GM23338 (cell line): ENCODE measurements around the gene HOXC4. TPM values are rescaled to one million over a fixed set of nuclear protein-coding genes. Genes with fewer than 3 reads are reported as not detected.

ENCODE experiments used
- ATAC-seq: fragments of 200-7000 bp; cut with Tn5 transposase; 3 replicates; pipeline ENCODE4 v1.9.1; 2020
- DNase-seq: peaks from one replicate; pipeline ENCODE4 v3.0.0-alpha.2; 2015; ENCODE audit warnings: low spot score
- H2AFZ ChIP-seq: fragments of 200-600 bp; sonication (generic); 2 replicates; pipeline ENCODE4 v1.8.0; 2016; ENCODE audit warnings: antibody characterized with exemption, mild to moderate bottlenecking, moderate library complexity
- H3F3A ChIP-seq: fragments of 200-600 bp; sonication (generic); replicated peaks from 2 replicates; pipeline ENCODE4 v1.8.0; 2017; ENCODE audit warnings: antibody characterized with exemption, mixed run types, low read depth
- H3K27ac ChIP-seq: fragments of 200-600 bp; sonication (generic); 2 replicates; pipeline ENCODE4 v1.6.1; 2016; ENCODE audit warnings: low read depth
- H3K27me3 ChIP-seq: fragments of 200-600 bp; sonication (generic); 2 replicates; pipeline ENCODE4 v1.8.0; 2016; ENCODE audit warnings: mild to moderate bottlenecking, mixed run types, moderate library complexity; ENCODE audit not compliant: insufficient read depth
- H3K36me3 ChIP-seq: fragments of 200-600 bp; sonication (generic); 2 replicates; pipeline ENCODE4 v1.8.0; 2016; ENCODE audit warnings: mild to moderate bottlenecking; ENCODE audit not compliant: insufficient read depth
- H3K4me1 ChIP-seq: fragments of 200-600 bp; sonication (generic); 2 replicates; pipeline ENCODE4 v1.8.0; 2016; ENCODE audit warnings: mild to moderate bottlenecking, moderate library complexity; ENCODE audit not compliant: insufficient read depth
- H3K4me2 ChIP-seq: fragments of 200-600 bp; sonication (generic); 2 replicates; pipeline ENCODE4 v1.7.1; 2017; ENCODE audit warnings: mixed run types
- H3K4me3 ChIP-seq: fragments of 200-600 bp; sonication (generic); 2 replicates; pipeline ENCODE4 v1.6.1; 2016; ENCODE audit warnings: mixed run types
- H3K79me2 ChIP-seq: fragments of 200-600 bp; sonication (generic); replicated peaks from 2 replicates; pipeline ENCODE4 v1.8.0; 2017; ENCODE audit warnings: mild to moderate bottlenecking; ENCODE audit not compliant: insufficient read depth
- H3K9me2 ChIP-seq: fragments of 200-600 bp; sonication (generic); 2 replicates; pipeline ENCODE4 v1.8.0; 2017; ENCODE audit not compliant: insufficient read depth
- H4K20me1 ChIP-seq: fragments of 200-600 bp; sonication (generic); replicated peaks from 2 replicates; pipeline ENCODE4 v1.8.0; 2017; ENCODE audit warnings: mild to moderate bottlenecking; ENCODE audit not compliant: insufficient read depth
- H3K27ac Mint-ChIP-seq: 2 replicates; pipeline ENCODE4 v1.8.0; 2020; ENCODE audit warnings: inconsistent platforms, mild to moderate bottlenecking, moderate library complexity, mixed read lengths
- H3K27me3 Mint-ChIP-seq: 3 replicates; pipeline ENCODE4 v1.8.0; 2022; ENCODE audit warnings: low read depth, mild to moderate bottlenecking, moderate library complexity, mixed read lengths, inconsistent platforms; ENCODE audit not compliant: insufficient read depth, poor library complexity
- H3K36me3 Mint-ChIP-seq: 3 replicates; pipeline ENCODE4 v1.8.0; 2021; ENCODE audit warnings: low read depth, mild to moderate bottlenecking, inconsistent platforms, moderate library complexity, mixed read lengths
- H3K4me1 Mint-ChIP-seq: 3 replicates; pipeline ENCODE4 v1.8.0; 2020; ENCODE audit warnings: mild to moderate bottlenecking, inconsistent platforms, mixed read lengths
- H3K4me3 Mint-ChIP-seq: 3 replicates; pipeline ENCODE4 v1.8.0; 2021; ENCODE audit warnings: moderate library complexity, mild to moderate bottlenecking, inconsistent platforms, mixed read lengths
- H3K9me3 Mint-ChIP-seq: 3 replicates; pipeline ENCODE4 v1.8.0; 2020; ENCODE audit warnings: moderate library complexity, mild to moderate bottlenecking, inconsistent platforms, mixed read lengths
- CREB1 ChIP-seq: fragments of 250-450 bp; sonication (Bioruptor Pico); IDR thresholded peaks from 2 replicates; pipeline ENCODE4 v1.5.0; 2020; ENCODE audit warnings: low read depth, mild to moderate bottlenecking, moderate library complexity
- EZH2 ChIP-seq: fragments of 200-600 bp; sonication (generic); IDR thresholded peaks from one replicate; pipeline ENCODE4 v1.8.0; 2017; ENCODE audit warnings: antibody characterized with exemption, mild to moderate bottlenecking, low read depth; ENCODE audit not compliant: unreplicated experiment
- EZH2phosphoT487 ChIP-seq: fragments of 200-600 bp; sonication (generic); IDR thresholded peaks from one replicate; pipeline ENCODE4 v1.8.1; 2018; ENCODE audit warnings: antibody characterized with exemption; ENCODE audit not compliant: unreplicated experiment
- JUNB ChIP-seq: IDR thresholded peaks from one replicate; pipeline ENCODE4 v1.6.1; 2016; ENCODE audit warnings: antibody characterized with exemption; ENCODE audit not compliant: unreplicated experiment
- NANOG ChIP-seq: IDR thresholded peaks from 2 replicates; pipeline ENCODE4 v1.6.1; 2016; ENCODE audit warnings: antibody characterized with exemption, borderline replicate concordance
- POLR2AphosphoS5 ChIP-seq: IDR thresholded peaks from 2 replicates; pipeline ENCODE4 v1.6.1; 2016; ENCODE audit warnings: antibody characterized with exemption, low read depth
- STAT1 ChIP-seq: IDR thresholded peaks from one replicate; pipeline ENCODE4 v1.6.1; 2016; ENCODE audit warnings: antibody characterized with exemption; ENCODE audit not compliant: unreplicated experiment
- ZNF114 ChIP-seq: fragments of 250-450 bp; sonication (Bioruptor Pico); IDR thresholded peaks from 2 replicates; pipeline ENCODE4 v1.5.0; 2020; ENCODE audit warnings: mild to moderate bottlenecking, moderate library complexity
- ZNF331 ChIP-seq: fragments of 250-450 bp; sonication (Bioruptor Pico); IDR thresholded peaks from 2 replicates; pipeline ENCODE4 v1.5.0; 2020; ENCODE audit warnings: low read depth, mild to moderate bottlenecking, moderate library complexity
- polyA plus RNA-seq: library from polyadenylated mRNA; unstranded; fragments of >200 nt; fragmentation: Nextera tagmentation; extraction: Ambion mirVana; gene quantifications from 2 replicates; pipeline ENCODE4 v1.2.1, GENCODE V29; 2016
- total RNA-seq: library from RNA; depleted of rRNA; stranded (reverse); fragments of >200 nt; shearing (Covaris generic); gene quantifications from 2 replicates; pipeline ENCODE4 v1.2.3, GENCODE V29; 2014
- TF ChIP-seq, protein P1 (sequence below): IDR thresholded peaks from 2 replicates; pipeline ENCODE4 v1.6.1; 2016; ENCODE audit warnings: antibody characterized with exemption
- TF ChIP-seq, protein P2 (sequence below): IDR thresholded peaks from one replicate; pipeline ENCODE4 v1.6.1; 2018; ENCODE audit warnings: antibody characterized with exemption; ENCODE audit not compliant: unreplicated experiment
- TF ChIP-seq, protein P3 (sequence below), 2 experiments: fragments of 200-600 bp in 1 of 2; sonication (generic) in 1 of 2; conservative IDR thresholded peaks; 2 replicates each; pipeline versions ENCODE4 v1.5.1 to v1.6.1; 2016 to 2017; ENCODE audit warnings: antibody characterized with exemption in 2 of 2, low read depth in 2 of 2, mild to moderate bottlenecking in 2 of 2, moderate library complexity in 1 of 2

HOXC4 gene
- total and polyA plus RNA-seq, 2 experiments from 2014 or later, result not detected

DNA sequence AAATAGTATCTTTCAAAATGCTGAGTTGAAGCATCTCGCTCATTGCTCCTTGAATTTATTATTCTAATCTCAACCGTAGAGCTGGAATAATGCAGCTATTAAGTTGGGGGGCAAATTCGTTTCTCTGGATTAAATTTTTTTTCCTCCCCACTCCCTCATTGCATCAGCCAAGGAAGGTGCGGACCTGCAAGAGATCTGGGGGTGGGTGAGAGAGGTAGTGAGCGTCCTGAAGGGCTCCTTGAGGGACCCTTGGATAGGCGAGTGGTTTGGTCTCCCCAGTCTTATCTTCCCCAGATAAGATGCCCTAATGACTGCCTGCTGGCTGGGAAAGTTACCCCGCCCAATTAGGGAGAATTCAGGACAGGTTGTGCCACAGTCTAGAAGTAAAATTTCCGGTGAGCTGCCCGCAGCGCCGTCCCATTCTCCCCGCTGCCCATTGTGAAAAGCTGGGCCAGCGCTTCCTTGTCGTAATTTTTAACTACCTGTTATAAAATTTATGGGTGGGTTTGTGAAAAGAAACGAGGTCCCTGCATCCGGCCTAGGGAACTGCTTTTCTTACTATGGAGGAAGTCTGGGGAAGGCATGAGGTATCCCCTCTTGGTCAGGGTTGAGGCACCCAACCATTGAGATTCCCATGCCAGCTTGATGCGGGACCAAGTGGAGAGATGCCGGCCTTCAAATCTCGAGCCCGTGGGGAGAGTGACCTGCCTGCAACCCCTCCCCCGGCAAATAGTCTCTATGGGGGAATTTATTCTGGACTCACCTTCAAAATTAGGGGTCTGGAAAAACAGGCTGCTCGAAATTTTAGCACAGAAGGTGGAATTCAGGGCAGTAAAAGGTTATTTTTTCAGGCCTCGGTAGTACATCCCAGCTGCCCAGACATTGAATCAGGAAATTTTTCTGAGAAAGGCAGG, 38.4 kb upstream of the HOXC4 start:
- no peaks in the 10 kb centered on the region for H3K79me2 ChIP-seq

DNA sequence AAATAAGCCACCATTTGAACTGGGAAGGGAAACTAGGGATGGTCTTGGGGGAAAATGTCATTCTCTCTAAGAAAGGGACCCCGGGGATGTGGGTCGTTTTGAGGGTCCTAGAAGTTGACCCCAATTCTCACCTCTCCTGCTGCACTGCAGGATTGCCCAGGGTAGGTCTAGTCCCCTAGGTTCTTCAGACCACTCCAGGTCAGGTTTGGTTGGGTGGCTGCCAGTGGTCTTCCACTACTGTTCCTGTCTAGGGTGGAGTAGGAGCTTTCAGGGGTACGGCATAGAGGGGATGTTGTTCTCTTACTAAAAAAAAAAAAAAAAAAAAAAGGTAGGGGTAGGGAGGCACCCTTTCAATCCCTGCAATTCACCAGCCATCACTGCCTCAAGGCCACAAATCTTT, 37.6 kb upstream of the HOXC4 start:
- no peaks in the 10 kb centered on the region for H3K9me2 ChIP-seq
- Mint-ChIP-seq H3K27me3 (peaks cover 98% of the 10 kb centered on the region), H3K9me3 (no peaks in the 10 kb centered on the region), H3K4me1 (peaks cover 32% of the 10 kb centered on the region), H3K4me3 (no peak overlapping the region), H3K36me3 (no peaks in the 10 kb centered on the region), H3K27ac (no peak overlapping the region)
- peaks cover 39% of the 10 kb centered on the region for H3F3A ChIP-seq
- peaks cover 100% of the 10 kb centered on the region for H3K27me3 ChIP-seq
- H3K79me2 ChIP-seq, result no peaks in the 10 kb centered on the region
- DNase-seq (no peak), ATAC-seq (no peak)
- H3K4me2 ChIP-seq, result no peak overlapping the region
- H2AFZ ChIP-seq, result no peak overlapping the region
- H4K20me1 ChIP-seq, result peaks cover 28% of the 10 kb centered on the region
- H3K27ac ChIP-seq, result no peak overlapping the region
- no peaks in the 10 kb centered on the region for H3K36me3 ChIP-seq
- TF ChIP-seq JUNB, result no peak
- TF ChIP-seq NANOG, result no peak
- TF ChIP-seq, protein P1, sequence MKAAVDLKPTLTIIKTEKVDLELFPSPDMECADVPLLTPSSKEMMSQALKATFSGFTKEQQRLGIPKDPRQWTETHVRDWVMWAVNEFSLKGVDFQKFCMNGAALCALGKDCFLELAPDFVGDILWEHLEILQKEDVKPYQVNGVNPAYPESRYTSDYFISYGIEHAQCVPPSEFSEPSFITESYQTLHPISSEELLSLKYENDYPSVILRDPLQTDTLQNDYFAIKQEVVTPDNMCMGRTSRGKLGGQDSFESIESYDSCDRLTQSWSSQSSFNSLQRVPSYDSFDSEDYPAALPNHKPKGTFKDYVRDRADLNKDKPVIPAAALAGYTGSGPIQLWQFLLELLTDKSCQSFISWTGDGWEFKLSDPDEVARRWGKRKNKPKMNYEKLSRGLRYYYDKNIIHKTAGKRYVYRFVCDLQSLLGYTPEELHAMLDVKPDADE, result no peak
- TF ChIP-seq ZNF331 (CRISPR knock-in tag), result no peak
- no peak for TF ChIP-seq ZNF114 (CRISPR knock-in tag)
- no peak for TF ChIP-seq STAT1
- TF ChIP-seq, protein P2, sequence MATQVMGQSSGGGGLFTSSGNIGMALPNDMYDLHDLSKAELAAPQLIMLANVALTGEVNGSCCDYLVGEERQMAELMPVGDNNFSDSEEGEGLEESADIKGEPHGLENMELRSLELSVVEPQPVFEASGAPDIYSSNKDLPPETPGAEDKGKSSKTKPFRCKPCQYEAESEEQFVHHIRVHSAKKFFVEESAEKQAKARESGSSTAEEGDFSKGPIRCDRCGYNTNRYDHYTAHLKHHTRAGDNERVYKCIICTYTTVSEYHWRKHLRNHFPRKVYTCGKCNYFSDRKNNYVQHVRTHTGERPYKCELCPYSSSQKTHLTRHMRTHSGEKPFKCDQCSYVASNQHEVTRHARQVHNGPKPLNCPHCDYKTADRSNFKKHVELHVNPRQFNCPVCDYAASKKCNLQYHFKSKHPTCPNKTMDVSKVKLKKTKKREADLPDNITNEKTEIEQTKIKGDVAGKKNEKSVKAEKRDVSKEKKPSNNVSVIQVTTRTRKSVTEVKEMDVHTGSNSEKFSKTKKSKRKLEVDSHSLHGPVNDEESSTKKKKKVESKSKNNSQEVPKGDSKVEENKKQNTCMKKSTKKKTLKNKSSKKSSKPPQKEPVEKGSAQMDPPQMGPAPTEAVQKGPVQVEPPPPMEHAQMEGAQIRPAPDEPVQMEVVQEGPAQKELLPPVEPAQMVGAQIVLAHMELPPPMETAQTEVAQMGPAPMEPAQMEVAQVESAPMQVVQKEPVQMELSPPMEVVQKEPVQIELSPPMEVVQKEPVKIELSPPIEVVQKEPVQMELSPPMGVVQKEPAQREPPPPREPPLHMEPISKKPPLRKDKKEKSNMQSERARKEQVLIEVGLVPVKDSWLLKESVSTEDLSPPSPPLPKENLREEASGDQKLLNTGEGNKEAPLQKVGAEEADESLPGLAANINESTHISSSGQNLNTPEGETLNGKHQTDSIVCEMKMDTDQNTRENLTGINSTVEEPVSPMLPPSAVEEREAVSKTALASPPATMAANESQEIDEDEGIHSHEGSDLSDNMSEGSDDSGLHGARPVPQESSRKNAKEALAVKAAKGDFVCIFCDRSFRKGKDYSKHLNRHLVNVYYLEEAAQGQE, result no peak
- peaks cover 58% of the 10 kb centered on the region for H3K4me1 ChIP-seq
- no peak overlapping the region for H3K4me3 ChIP-seq

More for the DNA sequence above, 38.4 kb upstream of the HOXC4 start:
- Mint-ChIP-seq H3K9me3 (no peaks in the 10 kb centered on the region), H3K27me3 (peaks cover 98% of the 10 kb centered on the region), H3K4me3 (no peak overlapping the region; the same call in 2 of the 3 replicates), H3K27ac (no peak overlapping the region), H3K36me3 (no peaks in the 10 kb centered on the region), H3K4me1 (peaks cover 37% of the 10 kb centered on the region)
- no peak overlapping the region for H3K27ac ChIP-seq
- H3K27me3 ChIP-seq, result peaks cover 100% of the 10 kb centered on the region
- H3K4me2 ChIP-seq, result peak overlapping the region; percentile 43; the same call in 1 of the 2 replicates
- no peaks in the 10 kb centered on the region for H3K36me3 ChIP-seq
- ATAC-seq, result no peak
- peaks cover 26% of the 10 kb centered on the region for H4K20me1 ChIP-seq
- no peak for DNase-seq
- H3F3A ChIP-seq, result peaks cover 35% of the 10 kb centered on the region
- no peak overlapping the region for H2AFZ ChIP-seq
- peak; percentile 79 for TF ChIP-seq EZH2
- TF ChIP-seq, protein P3, sequence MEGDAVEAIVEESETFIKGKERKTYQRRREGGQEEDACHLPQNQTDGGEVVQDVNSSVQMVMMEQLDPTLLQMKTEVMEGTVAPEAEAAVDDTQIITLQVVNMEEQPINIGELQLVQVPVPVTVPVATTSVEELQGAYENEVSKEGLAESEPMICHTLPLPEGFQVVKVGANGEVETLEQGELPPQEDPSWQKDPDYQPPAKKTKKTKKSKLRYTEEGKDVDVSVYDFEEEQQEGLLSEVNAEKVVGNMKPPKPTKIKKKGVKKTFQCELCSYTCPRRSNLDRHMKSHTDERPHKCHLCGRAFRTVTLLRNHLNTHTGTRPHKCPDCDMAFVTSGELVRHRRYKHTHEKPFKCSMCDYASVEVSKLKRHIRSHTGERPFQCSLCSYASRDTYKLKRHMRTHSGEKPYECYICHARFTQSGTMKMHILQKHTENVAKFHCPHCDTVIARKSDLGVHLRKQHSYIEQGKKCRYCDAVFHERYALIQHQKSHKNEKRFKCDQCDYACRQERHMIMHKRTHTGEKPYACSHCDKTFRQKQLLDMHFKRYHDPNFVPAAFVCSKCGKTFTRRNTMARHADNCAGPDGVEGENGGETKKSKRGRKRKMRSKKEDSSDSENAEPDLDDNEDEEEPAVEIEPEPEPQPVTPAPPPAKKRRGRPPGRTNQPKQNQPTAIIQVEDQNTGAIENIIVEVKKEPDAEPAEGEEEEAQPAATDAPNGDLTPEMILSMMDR (conservative IDR thresholded peaks at IDR 0.05; ENCODE audit: low read depth in 2 of 2), result no peak
- no peak for TF ChIP-seq CREB1 (CRISPR knock-in tag)
- TF ChIP-seq POLR2AphosphoS5, result no peak
- TF ChIP-seq ZNF331 (CRISPR knock-in tag), result no peak
- no peak for TF ChIP-seq ZNF114 (CRISPR knock-in tag)
- no peak for TF ChIP-seq NANOG
- TF ChIP-seq JUNB, result no peak
- peak; percentile 50 for TF ChIP-seq EZH2phosphoT487
- peaks cover 66% of the 10 kb centered on the region for H3K4me1 ChIP-seq
- H3K4me3 ChIP-seq, result no peak overlapping the region
- no peaks in the 10 kb centered on the region for H3K9me2 ChIP-seq
